Measurements from ENCODE around the gene INSR.
A peak's percentile ranks its signal among the peaks of the same experiment; 100 is the strongest.

INSR gene

DNA sequence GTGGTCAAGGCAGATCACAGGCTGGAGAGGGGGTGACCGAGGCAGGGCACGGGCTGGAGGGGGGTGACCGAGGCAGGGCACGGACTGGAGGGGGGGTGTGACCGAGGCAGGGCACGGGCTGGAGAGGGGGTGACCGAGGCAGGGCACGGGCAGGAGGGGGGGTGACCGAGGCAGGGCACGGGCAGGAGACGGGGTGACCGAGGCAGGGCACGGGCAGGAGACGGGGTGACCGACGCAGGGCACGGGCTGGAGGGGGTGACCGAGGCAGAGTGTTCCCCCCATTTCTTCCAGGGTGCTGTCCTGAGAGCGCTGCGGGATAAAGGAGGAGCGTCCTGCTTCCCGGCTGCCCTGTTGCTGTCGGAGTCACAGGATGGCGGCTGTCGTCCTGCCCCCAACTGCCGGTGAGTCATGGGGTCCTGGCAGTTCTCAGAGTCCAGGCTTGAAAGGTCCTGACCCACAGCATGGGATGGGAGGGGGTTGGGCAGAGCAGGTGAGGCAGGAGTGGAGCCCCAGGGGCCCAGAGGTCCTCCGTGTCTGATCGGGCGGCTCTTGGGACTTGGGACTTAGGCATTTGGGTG lies 219.4 kb downstream of the INSR start:
- no peak overlapping the region for H2AFZ ChIP-seq (ENCODE audit: low read depth, low read length)
- DNase-seq (peak; percentile 3), ATAC-seq (ENCODE audit: insufficient read depth, low read depth) (no peak)
- H3K27ac ChIP-seq (ENCODE audit: low read length), result no peak overlapping the region
- peaks cover 24% of the 10 kb centered on the region for H3K79me2 ChIP-seq (ENCODE audit: insufficient read depth, low read length)
- no peak overlapping the region for H3K4me2 ChIP-seq (ENCODE audit: insufficient read depth, low read length)
- peaks cover 39% of the 10 kb centered on the region for H3K9me3 ChIP-seq (ENCODE audit: insufficient read depth, low read length, severe bottlenecking)
- H3K27me3 ChIP-seq (ENCODE audit: insufficient read depth, low read length, poor library complexity), result no peaks in the 10 kb centered on the region
- H3K9ac ChIP-seq (ENCODE audit: low read depth, low read length), result no peak overlapping the region
- peaks cover 87% of the 10 kb centered on the region for H3K36me3 ChIP-seq (ENCODE audit: insufficient read depth, low read length)
- H4K20me1 ChIP-seq (ENCODE audit: insufficient read depth, low read length), result 0 out of 2 replicates have a peak, but pooled peaks cover 3% of the 10 kb centered on the region
- TF ChIP-seq, protein P1, sequence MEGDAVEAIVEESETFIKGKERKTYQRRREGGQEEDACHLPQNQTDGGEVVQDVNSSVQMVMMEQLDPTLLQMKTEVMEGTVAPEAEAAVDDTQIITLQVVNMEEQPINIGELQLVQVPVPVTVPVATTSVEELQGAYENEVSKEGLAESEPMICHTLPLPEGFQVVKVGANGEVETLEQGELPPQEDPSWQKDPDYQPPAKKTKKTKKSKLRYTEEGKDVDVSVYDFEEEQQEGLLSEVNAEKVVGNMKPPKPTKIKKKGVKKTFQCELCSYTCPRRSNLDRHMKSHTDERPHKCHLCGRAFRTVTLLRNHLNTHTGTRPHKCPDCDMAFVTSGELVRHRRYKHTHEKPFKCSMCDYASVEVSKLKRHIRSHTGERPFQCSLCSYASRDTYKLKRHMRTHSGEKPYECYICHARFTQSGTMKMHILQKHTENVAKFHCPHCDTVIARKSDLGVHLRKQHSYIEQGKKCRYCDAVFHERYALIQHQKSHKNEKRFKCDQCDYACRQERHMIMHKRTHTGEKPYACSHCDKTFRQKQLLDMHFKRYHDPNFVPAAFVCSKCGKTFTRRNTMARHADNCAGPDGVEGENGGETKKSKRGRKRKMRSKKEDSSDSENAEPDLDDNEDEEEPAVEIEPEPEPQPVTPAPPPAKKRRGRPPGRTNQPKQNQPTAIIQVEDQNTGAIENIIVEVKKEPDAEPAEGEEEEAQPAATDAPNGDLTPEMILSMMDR (IDR thresholded peaks at IDR 0.05; ENCODE audit: borderline replicate concordance, extremely low read depth, low read length, poor library complexity, severe bottlenecking), result no peak
- no peak for TF ChIP-seq EZH2 (IDR thresholded peaks at IDR 0.05; ENCODE audit: borderline replicate concordance, low read depth, low read length, severe bottlenecking)
- H3K4me3 ChIP-seq (ENCODE audit: low read depth in 1 of 2, low read length in 2 of 2), result no peak overlapping the region
- peaks cover 14% of the 10 kb centered on the region for H3K4me1 ChIP-seq (ENCODE audit: insufficient read depth, low read length)

DNA sequence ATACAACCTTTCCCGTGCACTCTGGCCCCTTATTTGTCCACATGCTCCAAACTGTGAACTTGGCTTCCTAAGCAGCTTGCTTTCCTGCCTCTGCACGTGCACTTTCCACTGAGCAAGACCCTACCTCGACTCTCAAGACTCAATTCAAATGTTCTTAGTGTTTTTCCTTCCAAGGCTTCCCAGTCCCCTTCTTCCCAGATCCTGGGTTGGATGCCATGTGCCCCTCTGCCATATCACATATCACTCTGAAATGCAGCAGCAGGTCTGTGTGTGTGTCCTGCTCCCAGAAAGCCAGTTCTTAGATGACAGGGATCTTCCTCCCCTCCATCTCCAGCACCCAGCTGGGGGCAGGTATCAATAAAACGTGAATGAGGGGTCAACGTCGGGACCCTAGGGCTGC lies 221.7 kb downstream of the INSR start:
- peaks cover 64% of the 10 kb centered on the region for H3K36me3 ChIP-seq (ENCODE audit: insufficient read depth, low read length)
- TF ChIP-seq, protein P1 (IDR thresholded peaks at IDR 0.05; ENCODE audit: borderline replicate concordance, extremely low read depth, low read length, poor library complexity, severe bottlenecking), result no peak
- TF ChIP-seq EZH2 (IDR thresholded peaks at IDR 0.05; ENCODE audit: borderline replicate concordance, low read depth, low read length, severe bottlenecking), result no peak
- no peak overlapping the region for H3K4me2 ChIP-seq (ENCODE audit: insufficient read depth, low read length)
- H3K79me2 ChIP-seq (ENCODE audit: insufficient read depth, low read length), result peaks cover 25% of the 10 kb centered on the region
- H4K20me1 ChIP-seq (ENCODE audit: insufficient read depth, low read length), result 0 out of 2 replicates have a peak, but pooled peaks cover 3% of the 10 kb centered on the region
- no peak for ATAC-seq (ENCODE audit: insufficient read depth, low read depth)
- H3K9me3 ChIP-seq (ENCODE audit: insufficient read depth, low read length, severe bottlenecking), result peaks cover 18% of the 10 kb centered on the region
- H3K27me3 ChIP-seq (ENCODE audit: insufficient read depth, low read length, poor library complexity), result no peaks in the 10 kb centered on the region
- H3K4me3 ChIP-seq (ENCODE audit: low read depth in 1 of 2, low read length in 2 of 2), result no peak overlapping the region
- H3K9ac ChIP-seq (ENCODE audit: low read depth, low read length), result no peak overlapping the region
- DNase-seq, result no peak
- H3K27ac ChIP-seq (ENCODE audit: low read length), result no peak overlapping the region
- H2AFZ ChIP-seq (ENCODE audit: low read depth, low read length), result no peak overlapping the region
- peaks cover 21% of the 10 kb centered on the region for H3K4me1 ChIP-seq (ENCODE audit: insufficient read depth, low read length)

DNA sequence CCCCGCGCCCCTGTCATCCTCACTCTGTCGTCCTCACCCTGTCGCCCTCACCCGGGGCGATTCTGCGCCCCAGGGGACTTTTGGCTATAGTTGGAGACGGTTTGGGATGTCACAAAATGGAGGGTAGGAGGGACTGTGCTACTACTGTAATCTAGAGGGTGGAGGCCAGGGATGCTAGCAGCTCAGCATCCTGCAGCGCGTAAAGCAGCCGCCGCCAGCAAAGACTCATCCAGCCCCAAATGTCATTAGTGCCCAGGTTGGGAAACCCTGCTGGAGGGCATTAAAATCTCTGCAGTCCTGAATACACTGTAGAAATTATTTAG lies 224.3 kb downstream of the INSR start:
- no peak for TF ChIP-seq EZH2 (IDR thresholded peaks at IDR 0.05; ENCODE audit: borderline replicate concordance, low read depth, low read length, severe bottlenecking)
- TF ChIP-seq, protein P1 (IDR thresholded peaks at IDR 0.05; ENCODE audit: borderline replicate concordance, extremely low read depth, low read length, poor library complexity, severe bottlenecking), result no peak
- peaks cover 21% of the 10 kb centered on the region for H3K4me1 ChIP-seq (ENCODE audit: insufficient read depth, low read length)
- peak overlapping the region; percentile 87 for H3K4me2 ChIP-seq (ENCODE audit: insufficient read depth, low read length)
- no peaks in the 10 kb centered on the region for H3K9me3 ChIP-seq (ENCODE audit: insufficient read depth, low read length, severe bottlenecking)
- peak overlapping the region; percentile 64 to 70 for H3K4me3 ChIP-seq (ENCODE audit: low read depth in 1 of 2, low read length in 2 of 2)
- ATAC-seq (ENCODE audit: insufficient read depth, low read depth), result peak; percentile 17
- peaks cover 25% of the 10 kb centered on the region for H3K79me2 ChIP-seq (ENCODE audit: insufficient read depth, low read length)
- peak overlapping the region; percentile 94 for H3K27ac ChIP-seq (ENCODE audit: low read length)
- H4K20me1 ChIP-seq (ENCODE audit: insufficient read depth, low read length), result 0 out of 2 replicates have a peak, but pooled peaks cover 3% of the 10 kb centered on the region
- peaks cover 38% of the 10 kb centered on the region for H3K36me3 ChIP-seq (ENCODE audit: insufficient read depth, low read length)
- H3K27me3 ChIP-seq (ENCODE audit: insufficient read depth, low read length, poor library complexity), result no peaks in the 10 kb centered on the region
- no peak for DNase-seq
- H2AFZ ChIP-seq (ENCODE audit: low read depth, low read length), result peak overlapping the region; percentile 95
- H3K9ac ChIP-seq (ENCODE audit: low read depth, low read length), result peak overlapping the region; percentile 82

Data from DND-41 (cell line).